Activated naive CD8-positive, alpha-beta T cell treated with anti-CD3 and anti-CD28 coated beads, Interleukin-2, amount 50 U/mL, for 24 hours (primary cell): ENCODE results near the gene ATP8B1.

Experiments used
- ATAC-seq: fragments of 150-1000 bp; cut with Tn5 transposase; one replicate; pipeline ENCODE4 v1.10.0; 2021
- DNase-seq: peaks from one replicate; pipeline ENCODE4 v3.0.0; 2021
- H3K27ac Mint-ChIP-seq: one replicate; pipeline ENCODE4 v1.8.0; 2021; ENCODE audit warnings: mild to moderate bottlenecking, mixed read lengths
- H3K27me3 Mint-ChIP-seq: one replicate; pipeline ENCODE4 v1.8.0; 2021; ENCODE audit warnings: mixed read lengths
- H3K36me3 Mint-ChIP-seq: one replicate; pipeline ENCODE4 v1.8.0; 2021; ENCODE audit warnings: low read depth, mixed read lengths
- H3K4me1 Mint-ChIP-seq: one replicate; pipeline ENCODE4 v1.8.0; 2021; ENCODE audit warnings: mixed read lengths
- H3K4me3 Mint-ChIP-seq: one replicate; pipeline ENCODE4 v1.8.0; 2021; ENCODE audit warnings: mild to moderate bottlenecking, moderate library complexity, mixed read lengths
- H3K9me3 Mint-ChIP-seq: one replicate; pipeline ENCODE4 v1.8.0; 2021; ENCODE audit warnings: mixed read lengths

The ATP8B1 gene

DNA sequence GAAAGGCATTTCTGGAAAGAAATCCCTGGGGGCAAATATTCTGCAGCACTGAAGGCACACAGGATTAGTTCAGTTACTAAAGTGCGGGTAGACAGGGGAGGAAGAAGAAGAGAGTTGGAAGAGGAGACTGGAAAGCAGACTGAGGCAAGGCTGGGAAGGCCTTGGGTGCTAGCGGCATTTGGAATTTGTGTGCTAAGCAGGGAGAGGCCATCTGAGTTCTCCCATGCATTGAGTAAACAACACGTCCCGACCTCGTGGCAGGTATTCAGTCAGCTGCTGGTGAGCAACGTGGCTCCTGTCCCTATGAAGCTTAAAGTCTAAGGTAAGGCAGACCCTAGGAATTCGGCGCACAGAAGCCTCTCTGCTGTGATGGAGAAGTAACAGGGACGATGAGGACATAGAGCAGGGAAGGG, 30.7 kb downstream of the ATP8B1 start:
- Mint-ChIP-seq H3K9me3 (no peaks in the 10 kb centered on the region), H3K4me1 (peaks cover 26% of the 10 kb centered on the region), H3K36me3 (peaks cover 2% of the 10 kb centered on the region), H3K27me3 (peaks cover 4% of the 10 kb centered on the region), H3K4me3 (no peak overlapping the region), H3K27ac (no peak overlapping the region)
- no peak for DNase-seq
- no peak for ATAC-seq

DNA sequence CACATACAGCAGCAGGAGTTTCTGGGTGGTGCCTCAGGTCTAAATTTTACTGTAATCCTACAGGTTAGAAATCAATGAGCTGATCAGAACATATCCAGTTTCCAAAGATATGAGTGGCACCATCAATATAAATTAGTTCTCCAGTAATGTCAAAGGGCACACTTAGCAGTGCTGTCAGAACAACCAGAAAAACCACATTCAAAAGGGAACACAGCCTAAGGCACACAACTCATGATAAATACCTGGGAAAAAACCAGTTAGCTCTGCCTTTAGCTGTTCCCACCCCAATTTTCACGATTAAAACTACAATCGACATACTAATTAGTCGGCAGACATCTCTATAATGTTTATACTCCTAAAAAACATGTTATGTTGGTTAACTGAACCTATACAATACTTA, 31.5 kb downstream of the ATP8B1 start:
- no peak overlapping the region for H3K27ac Mint-ChIP-seq
- H3K27me3 Mint-ChIP-seq: peaks cover 4% of the 10 kb centered on the region
- H3K9me3 Mint-ChIP-seq: no peaks in the 10 kb centered on the region
- H3K36me3 Mint-ChIP-seq: peaks cover 2% of the 10 kb centered on the region
- H3K4me3 Mint-ChIP-seq: no peak overlapping the region
- ATAC-seq (no peak), DNase-seq (no peak)
- H3K4me1 Mint-ChIP-seq: peaks cover 19% of the 10 kb centered on the region

DNA sequence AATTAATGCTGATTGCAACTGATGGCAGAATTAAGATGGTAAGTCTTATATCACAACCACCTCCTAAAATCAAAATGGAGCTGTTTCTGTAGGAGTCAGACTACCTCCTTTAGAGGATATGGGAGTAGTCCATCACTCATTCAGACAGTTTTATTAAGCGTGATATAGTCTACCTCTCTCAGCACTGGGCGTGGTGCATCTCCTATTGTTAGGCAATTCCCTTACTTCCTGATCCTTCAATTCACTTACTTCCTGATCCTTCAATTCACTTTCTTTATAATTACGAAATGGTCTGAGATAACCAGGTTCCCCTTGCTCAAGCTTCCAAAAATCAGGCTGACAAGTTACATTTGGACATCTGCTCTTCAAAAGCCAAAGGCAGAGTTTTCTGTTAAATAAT, 31.9 kb downstream of the ATP8B1 start:
- Mint-ChIP-seq H3K36me3 (no peaks in the 10 kb centered on the region), H3K4me3 (no peak overlapping the region), H3K27me3 (peaks cover 4% of the 10 kb centered on the region), H3K4me1 (peaks cover 15% of the 10 kb centered on the region), H3K9me3 (no peaks in the 10 kb centered on the region), H3K27ac (no peak overlapping the region)
- ATAC-seq (no peak), DNase-seq (no peak)

DNA sequence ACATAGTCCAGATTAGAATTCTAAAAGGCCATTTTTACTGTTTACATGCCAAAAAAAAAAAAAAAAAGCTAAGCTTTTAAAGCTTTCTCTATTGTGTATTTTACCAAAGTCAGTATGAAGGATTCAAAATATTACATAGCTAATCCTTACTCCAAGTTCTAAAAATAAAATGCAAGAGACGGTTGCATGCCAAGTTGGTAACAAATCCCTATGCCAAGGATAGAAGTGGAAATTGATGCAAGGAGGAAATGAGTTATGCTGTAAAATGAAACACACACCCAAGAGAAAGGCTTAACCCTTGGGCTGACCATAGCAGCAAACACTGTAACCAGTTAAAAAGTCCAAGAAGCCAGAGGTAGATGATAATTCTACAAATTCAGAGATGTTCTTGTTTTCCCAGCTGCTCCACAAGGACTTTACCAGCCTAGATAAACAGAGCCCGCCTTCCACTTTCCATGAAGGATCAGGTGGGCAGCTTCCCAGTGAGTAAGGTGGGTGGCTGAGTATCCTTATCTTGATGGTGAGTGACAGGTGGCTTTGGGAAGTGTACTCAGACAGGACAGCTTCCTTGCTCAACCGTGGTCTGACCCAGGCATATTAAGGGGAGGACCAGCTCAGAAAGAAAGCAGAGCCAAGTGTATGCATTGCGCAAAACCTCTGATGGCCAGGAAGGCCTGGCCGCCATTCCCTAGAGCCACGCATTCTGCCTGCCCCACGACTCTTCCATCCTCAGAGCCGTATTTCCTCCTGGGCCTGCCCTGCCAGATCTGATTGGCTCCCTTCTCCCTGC, 34.4 kb downstream of the ATP8B1 start:
- H3K27ac Mint-ChIP-seq: no peak overlapping the region
- H3K27me3 Mint-ChIP-seq: no peaks in the 10 kb centered on the region
- H3K9me3 Mint-ChIP-seq: no peaks in the 10 kb centered on the region
- ATAC-seq (no peak), DNase-seq (no peak)
- no peak overlapping the region for H3K4me3 Mint-ChIP-seq
- no peaks in the 10 kb centered on the region for H3K4me1 Mint-ChIP-seq
- no peaks in the 10 kb centered on the region for H3K36me3 Mint-ChIP-seq

DNA sequence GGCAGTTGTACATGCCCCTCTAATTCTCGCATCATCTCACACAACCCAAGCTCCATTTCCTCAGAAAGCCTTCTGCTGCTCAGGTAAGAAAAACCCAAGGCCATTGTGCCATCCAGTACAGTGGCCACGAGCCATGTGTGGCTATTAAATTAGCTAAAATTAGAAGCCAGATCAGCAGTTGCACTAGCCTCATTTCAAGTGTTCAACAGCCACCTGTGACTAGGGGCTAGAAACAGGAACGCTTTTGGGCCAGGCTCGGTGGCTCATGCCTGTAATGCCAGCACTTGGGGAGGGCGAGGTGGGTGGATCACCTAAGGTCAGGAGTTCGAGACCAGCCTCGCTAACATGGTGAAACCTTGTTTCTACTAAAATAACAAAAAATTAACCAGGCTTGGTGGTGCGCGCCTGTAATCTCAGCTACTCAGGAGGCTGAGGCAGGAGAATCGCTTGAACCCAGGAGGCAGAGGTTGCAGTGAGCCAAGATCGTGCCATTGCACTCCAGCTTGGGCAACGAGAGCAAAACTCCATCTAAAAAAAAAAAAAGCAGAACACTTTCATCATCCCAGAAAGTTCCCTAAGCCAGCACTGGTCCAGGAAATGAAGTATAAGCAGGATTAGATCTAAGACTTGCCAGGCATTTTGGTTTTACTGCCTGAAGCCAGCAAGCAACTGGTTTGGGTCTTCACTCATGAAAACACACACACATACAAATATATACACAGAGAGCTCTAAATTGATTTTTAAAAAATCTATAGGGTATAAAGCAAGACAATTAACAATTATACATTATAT, 35.7 kb downstream of the ATP8B1 start:
- H3K27me3 Mint-ChIP-seq: no peaks in the 10 kb centered on the region
- no peaks in the 10 kb centered on the region for H3K4me1 Mint-ChIP-seq
- no peaks in the 10 kb centered on the region for H3K9me3 Mint-ChIP-seq
- no peak overlapping the region for H3K27ac Mint-ChIP-seq
- DNase-seq: no peak
- H3K4me3 Mint-ChIP-seq: no peak overlapping the region
- H3K36me3 Mint-ChIP-seq: no peaks in the 10 kb centered on the region
- ATAC-seq: no peak

DNA sequence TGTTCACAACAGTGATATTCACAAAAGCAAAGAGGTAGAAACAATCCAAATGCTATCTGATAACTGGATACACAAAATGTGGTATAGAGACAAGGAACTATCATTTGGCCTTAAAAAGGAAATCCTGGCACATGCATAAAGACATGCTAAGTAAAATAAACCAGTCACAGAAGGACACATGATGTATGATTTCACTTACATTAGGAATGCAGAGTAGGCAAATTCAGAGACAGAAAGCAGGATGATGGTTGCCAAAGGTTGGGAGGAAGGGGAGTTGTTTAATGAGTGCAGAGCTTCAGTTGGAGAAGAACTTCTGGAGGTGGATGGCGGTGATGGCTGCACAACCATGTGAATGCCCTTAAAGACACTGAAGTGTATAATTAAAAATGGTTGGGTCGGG, 38.1 kb downstream of the ATP8B1 start:
- no peak for DNase-seq
- no peak overlapping the region for H3K27ac Mint-ChIP-seq
- H3K9me3 Mint-ChIP-seq: no peaks in the 10 kb centered on the region
- H3K4me1 Mint-ChIP-seq: no peaks in the 10 kb centered on the region
- no peak overlapping the region for H3K4me3 Mint-ChIP-seq
- no peak for ATAC-seq
- H3K36me3 Mint-ChIP-seq: no peaks in the 10 kb centered on the region
- H3K27me3 Mint-ChIP-seq: no peaks in the 10 kb centered on the region

DNA sequence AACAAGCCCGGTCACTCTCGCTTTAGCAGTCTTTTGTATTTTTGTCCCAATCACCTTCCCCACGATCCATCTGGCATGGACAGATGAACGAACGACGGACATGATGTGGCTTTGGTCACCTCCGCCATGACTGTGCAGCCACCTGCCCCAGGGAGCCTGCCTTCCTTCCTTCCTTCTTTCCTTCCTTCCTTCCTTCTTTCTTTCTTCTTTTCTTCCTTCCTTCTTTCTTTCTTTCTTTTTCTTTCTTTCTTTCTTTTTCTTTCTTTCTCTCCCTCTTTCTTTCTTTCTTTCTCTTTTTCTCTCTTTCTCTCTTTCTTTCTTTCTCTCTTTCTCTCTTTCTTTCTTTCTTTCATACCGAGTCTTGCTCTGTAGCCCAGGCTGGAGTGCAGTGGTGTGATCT, 39.0 kb downstream of the ATP8B1 start:
- no peaks in the 10 kb centered on the region for H3K36me3 Mint-ChIP-seq
- H3K27me3 Mint-ChIP-seq: no peaks in the 10 kb centered on the region
- DNase-seq (no peak), ATAC-seq (no peak)
- H3K4me1 Mint-ChIP-seq: no peaks in the 10 kb centered on the region
- H3K9me3 Mint-ChIP-seq: no peaks in the 10 kb centered on the region
- no peak overlapping the region for H3K27ac Mint-ChIP-seq
- H3K4me3 Mint-ChIP-seq: no peak overlapping the region

DNA sequence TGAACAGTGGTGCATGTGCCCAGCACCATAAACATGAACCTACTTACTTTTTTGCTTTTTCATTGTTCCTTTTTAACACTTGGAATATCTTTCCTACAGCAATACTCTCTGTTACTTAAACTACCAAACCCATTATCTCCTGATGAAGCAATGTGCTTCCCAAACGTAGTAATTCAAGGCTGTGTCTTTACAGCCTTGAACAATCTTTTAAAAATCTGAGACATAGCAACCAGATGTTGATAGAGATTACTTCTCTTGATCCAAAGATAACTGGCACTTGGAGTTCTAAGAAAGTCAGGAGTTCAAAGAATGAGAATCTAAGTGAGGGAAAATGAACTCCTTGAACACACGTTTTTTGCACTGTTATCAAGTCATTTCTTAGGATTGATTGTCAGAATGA, 40.4 kb downstream of the ATP8B1 start:
- no peak for DNase-seq
- Mint-ChIP-seq H3K27me3 (no peaks in the 10 kb centered on the region), H3K27ac (no peak overlapping the region), H3K36me3 (no peaks in the 10 kb centered on the region), H3K4me1 (no peaks in the 10 kb centered on the region), H3K9me3 (peaks cover under 1% of the 10 kb centered on the region), H3K4me3 (no peak overlapping the region)
- no peak for ATAC-seq

DNA sequence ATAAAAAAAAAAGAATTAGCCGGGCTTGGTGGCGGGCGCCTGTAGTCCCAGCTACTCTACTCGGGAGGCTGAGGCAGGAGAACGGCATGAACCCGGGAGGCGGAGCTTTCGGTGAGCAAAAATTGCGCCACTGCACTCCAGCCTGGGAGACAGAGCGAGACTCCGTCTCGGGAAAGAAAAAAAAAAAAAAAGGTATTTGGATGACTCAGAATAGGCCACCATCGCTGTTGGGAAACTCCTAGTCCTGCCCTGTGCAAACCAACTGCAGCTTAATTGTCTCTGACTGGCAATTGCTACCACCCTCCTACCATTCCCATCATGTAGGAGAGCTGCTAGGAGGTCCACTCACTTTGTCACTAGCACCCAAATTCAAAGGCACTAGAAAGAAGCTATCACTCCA, 43.5 kb downstream of the ATP8B1 start:
- Mint-ChIP-seq H3K27me3 (no peaks in the 10 kb centered on the region), H3K27ac (no peak overlapping the region), H3K4me3 (no peak overlapping the region), H3K9me3 (peaks cover 3% of the 10 kb centered on the region), H3K36me3 (no peaks in the 10 kb centered on the region), H3K4me1 (no peaks in the 10 kb centered on the region)
- no peak for ATAC-seq
- no peak for DNase-seq

DNA sequence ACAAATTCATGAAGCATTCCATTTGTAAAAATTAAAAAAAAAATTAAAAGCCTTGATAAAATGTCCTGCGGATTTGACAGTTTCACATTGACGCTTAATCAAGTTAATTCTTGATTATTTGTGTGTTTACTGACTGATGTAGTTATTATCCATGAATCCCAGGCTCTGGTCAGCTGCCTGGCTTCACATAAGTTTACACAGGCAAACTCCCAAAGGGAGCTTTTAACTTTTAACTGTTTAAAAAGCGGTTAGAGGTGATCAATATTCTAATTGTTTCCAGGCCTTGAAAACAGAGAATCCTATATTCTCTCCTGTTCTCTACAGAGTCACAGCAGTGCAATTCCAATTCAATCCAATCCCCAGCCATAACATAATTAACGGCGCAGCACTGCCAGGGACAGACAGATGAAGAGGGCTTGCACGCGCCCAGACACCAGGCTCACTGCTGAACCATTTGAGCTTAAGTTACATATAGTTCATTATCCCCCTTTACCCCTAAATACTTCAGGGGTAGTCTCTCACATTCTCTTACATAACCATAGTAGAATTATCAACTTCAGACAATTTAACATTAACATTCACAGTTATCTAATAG, 47.5 kb downstream of the ATP8B1 start:
- Mint-ChIP-seq H3K9me3 (peaks cover 3% of the 10 kb centered on the region), H3K4me1 (peaks cover 10% of the 10 kb centered on the region), H3K4me3 (no peak overlapping the region), H3K27ac (no peak overlapping the region), H3K36me3 (no peaks in the 10 kb centered on the region), H3K27me3 (no peaks in the 10 kb centered on the region)
- DNase-seq: no peak
- ATAC-seq: no peak

DNA sequence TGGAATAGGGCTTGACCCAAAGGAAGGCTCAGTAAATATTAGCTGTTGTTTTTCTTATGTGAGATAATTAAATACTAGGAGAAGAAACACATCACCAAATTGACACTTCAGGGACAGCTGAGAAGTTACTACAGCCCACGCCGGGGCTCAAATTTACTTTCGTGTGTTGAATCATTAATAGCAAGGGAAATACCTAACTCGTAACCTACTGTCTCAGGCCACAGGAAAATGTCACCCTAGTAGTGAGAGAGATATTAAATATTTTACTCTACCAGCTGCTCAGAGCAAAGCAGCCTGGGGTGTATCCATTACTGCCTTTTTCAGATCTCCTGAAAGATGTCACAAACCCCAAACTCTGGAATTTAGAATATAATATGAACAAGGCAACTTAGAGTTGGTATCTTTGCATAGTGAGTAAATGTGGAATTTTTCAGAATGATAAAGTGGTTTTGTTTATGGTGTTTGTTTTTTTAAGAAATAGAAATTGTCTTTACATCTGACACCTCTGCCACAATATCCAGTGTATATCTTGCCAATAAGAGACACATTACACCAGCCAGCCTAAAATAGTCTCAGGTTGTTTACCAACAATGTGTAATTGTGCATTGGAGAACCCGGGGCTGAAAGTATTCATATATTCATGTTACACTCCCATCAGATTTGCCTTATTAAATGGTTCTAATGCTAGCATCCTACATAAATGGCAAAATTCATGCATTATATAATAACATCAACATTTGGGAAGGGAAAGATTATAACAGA, 48.4 kb downstream of the ATP8B1 start:
- no peak for ATAC-seq
- Mint-ChIP-seq H3K9me3 (peaks cover 3% of the 10 kb centered on the region), H3K4me1 (peaks cover 10% of the 10 kb centered on the region), H3K27me3 (no peaks in the 10 kb centered on the region), H3K4me3 (no peak overlapping the region), H3K36me3 (no peaks in the 10 kb centered on the region), H3K27ac (no peak overlapping the region)
- DNase-seq: no peak

DNA sequence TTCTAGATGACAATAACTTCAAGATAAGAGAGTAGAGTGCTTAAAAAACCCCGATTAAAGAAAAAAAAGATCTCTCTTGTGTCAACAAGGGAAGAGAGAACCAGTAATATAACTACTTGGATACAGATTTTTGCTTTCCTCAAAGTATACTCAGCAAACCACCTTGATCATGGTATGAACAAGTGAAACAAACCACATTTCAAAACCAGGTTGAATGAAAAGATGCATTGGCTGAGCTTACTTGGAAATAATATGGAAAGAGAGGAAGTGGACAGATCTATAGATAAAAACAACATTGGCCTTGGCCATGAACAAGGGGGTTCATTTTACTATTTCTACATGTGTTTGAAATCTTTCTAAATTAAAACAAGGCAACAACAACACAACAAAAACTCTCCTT, 50.1 kb downstream of the ATP8B1 start:
- H3K4me1 Mint-ChIP-seq: peaks cover 10% of the 10 kb centered on the region
- no peak for ATAC-seq
- peaks cover 3% of the 10 kb centered on the region for H3K9me3 Mint-ChIP-seq
- no peaks in the 10 kb centered on the region for H3K27me3 Mint-ChIP-seq
- no peak overlapping the region for H3K27ac Mint-ChIP-seq
- no peaks in the 10 kb centered on the region for H3K36me3 Mint-ChIP-seq
- no peak for DNase-seq
- H3K4me3 Mint-ChIP-seq: no peak overlapping the region

DNA sequence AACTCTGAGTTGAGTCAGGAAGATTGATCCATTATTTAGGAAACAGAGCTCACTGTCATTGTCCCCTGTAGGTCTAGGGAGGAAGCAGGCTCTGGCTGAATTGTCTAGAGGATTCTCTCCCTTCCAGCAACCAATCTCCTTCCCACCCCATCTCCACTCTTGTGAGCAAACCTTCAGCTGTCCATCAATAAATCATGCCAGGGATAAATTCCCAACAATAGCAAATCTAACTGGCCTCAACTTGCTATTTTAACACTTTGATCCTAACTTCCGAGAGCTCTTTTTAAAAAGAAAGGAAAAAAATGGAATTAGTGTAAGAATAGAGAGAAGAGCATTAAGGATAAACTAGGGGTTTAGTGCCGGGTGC, 53.5 kb downstream of the ATP8B1 start:
- no peaks in the 10 kb centered on the region for H3K27me3 Mint-ChIP-seq
- no peaks in the 10 kb centered on the region for H3K36me3 Mint-ChIP-seq
- no peaks in the 10 kb centered on the region for H3K9me3 Mint-ChIP-seq
- ATAC-seq (no peak), DNase-seq (no peak)
- H3K4me1 Mint-ChIP-seq: peaks cover 10% of the 10 kb centered on the region
- H3K4me3 Mint-ChIP-seq: no peak overlapping the region
- H3K27ac Mint-ChIP-seq: no peak overlapping the region

DNA sequence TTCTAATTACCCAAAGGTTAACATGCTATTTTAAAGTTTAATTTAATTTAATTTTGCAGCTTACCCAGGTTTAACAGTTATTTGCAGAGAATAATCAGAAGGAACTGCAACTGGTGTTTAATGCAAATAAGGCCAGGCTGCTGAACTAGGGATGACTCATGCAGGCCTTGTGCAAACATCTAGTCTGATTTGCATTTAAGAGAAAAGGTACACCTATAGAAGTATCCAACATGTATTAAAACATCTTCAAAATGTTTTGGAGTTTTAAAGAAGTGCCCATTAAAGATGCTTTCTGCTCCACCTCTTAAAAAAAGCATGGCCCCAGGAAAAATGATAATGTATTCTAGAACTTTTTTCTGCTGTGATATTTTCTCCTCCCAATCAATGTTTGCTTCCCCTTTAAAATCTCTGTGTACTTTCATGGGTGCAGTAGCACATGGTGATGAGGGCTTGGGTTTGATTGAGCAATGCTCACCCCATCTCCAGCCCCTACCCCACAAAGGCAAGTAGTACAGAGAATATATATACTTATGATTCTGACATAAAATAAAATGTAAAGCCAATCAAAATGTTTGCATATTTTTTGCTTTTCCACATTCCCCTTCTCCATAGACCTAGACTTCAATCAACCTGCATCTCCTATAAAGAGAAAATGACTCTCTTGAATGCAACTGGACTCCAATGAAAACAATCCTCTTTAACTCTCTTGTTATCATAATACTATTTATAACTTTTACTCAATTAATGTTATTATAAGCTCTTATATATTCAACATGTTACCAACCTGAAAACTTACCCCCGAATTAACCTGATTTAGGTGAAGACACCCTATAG, 54.1 kb downstream of the ATP8B1 start:
- H3K4me1 Mint-ChIP-seq: peaks cover 10% of the 10 kb centered on the region
- ATAC-seq (no peak), DNase-seq (no peak)
- no peaks in the 10 kb centered on the region for H3K27me3 Mint-ChIP-seq
- no peaks in the 10 kb centered on the region for H3K36me3 Mint-ChIP-seq
- no peak overlapping the region for H3K4me3 Mint-ChIP-seq
- H3K27ac Mint-ChIP-seq: no peak overlapping the region
- no peaks in the 10 kb centered on the region for H3K9me3 Mint-ChIP-seq
